GM12878 (cell line): ENCODE data around the gene FAM184B. TPM values are rescaled to one million over a fixed set of nuclear protein-coding genes. Genes with fewer than 3 reads are reported as not detected.

Experiments
- ATAC-seq: fragments of 200-7000 bp; cut with Tn5 transposase; 3 replicates; pipeline ENCODE4 v1.9.1; 2020; ENCODE audit warnings: mild to moderate bottlenecking, moderate library complexity
- BruUV-seq: library from RNA; stranded (reverse); fragments of 400-500 nt; replicated peaks from 2 replicates; lab custom pipeline; 2021; lab: Mats Ljungman, UMichigan
- CTCF ChIA-PET: fragments of 300-600 bp; sonication (Branson Sonifier 250); formaldehyde crosslinking; extraction: SDS; loops from one replicate; lab custom pipeline; 2021; ENCODE audit warnings: inconsistent platforms; lab: Yijun Ruan, JAX
- POLR2A ChIA-PET: fragments of 350-600 bp; formaldehyde crosslinking; extraction: SDS; loops from one replicate; lab custom pipeline; 2021; ENCODE audit warnings: inconsistent platforms; lab: Charles Lee
- RAD21 ChIA-PET: fragments of 300-600 bp; sonication (Branson Sonifier 250); formaldehyde crosslinking; loops from one replicate; lab custom pipeline; 2023; ENCODE audit warnings: antibody characterized with exemption; ENCODE audit not compliant: unreplicated experiment; lab: Charles Lee
- SMC1A ChIA-PET: fragments of 300-600 bp; sonication (Branson Sonifier 250); formaldehyde crosslinking; loops from one replicate; lab custom pipeline; 2023; ENCODE audit not compliant: unreplicated experiment, uncharacterized antibody; lab: Charles Lee
- DNase-seq: peaks from one replicate; pipeline ENCODE4 v3.0.0-alpha.2; 2011; ENCODE audit warnings: low read depth, low spot score
- FAIRE-seq: peaks from 3 replicates; lab custom pipeline; 2011; peaks lifted over from hg19 to GRCh38; lab: Jason Lieb, UNC
- H2AFZ ChIP-seq: 2 replicates; pipeline ENCODE4 v1.6.0; 2011; ENCODE audit warnings: low read depth, low read length, control low read depth; ENCODE audit not compliant: control insufficient read depth
- H3K27ac ChIP-seq: 2 replicates; pipeline ENCODE4 v1.5.1; 2011; ENCODE audit warnings: control low read depth; ENCODE audit not compliant: control insufficient read depth, insufficient read depth
- H3K27me3 ChIP-seq, 2 experiments: replicated peaks in 1 of 2; 2 replicates each; pipeline versions ENCODE4 v1.6.0 to v1.6.1; 2011; ENCODE audit warnings: low read length in 1 of 2; ENCODE audit not compliant: control insufficient read depth in 2 of 2, insufficient read depth in 2 of 2
- H3K36me3 ChIP-seq, 2 experiments: 2 replicates each; pipeline ENCODE4 v1.5.1; 2011; ENCODE audit warnings: low read length in 1 of 2; ENCODE audit not compliant: control insufficient read depth in 2 of 2, insufficient read depth in 2 of 2
- H3K4me1 ChIP-seq: 2 replicates; pipeline ENCODE4 v1.6.1; 2011; ENCODE audit warnings: mild to moderate bottlenecking, low read length, moderate library complexity, mixed read lengths; ENCODE audit not compliant: control insufficient read depth, insufficient read depth
- H3K4me2 ChIP-seq: 2 replicates; pipeline ENCODE4 v1.6.0; 2011; ENCODE audit warnings: control low read depth; ENCODE audit not compliant: control insufficient read depth, insufficient read depth
- H3K4me3 ChIP-seq: fragments of 200-600 bp; sonication (generic); 2 replicates; pipeline ENCODE4 v1.5.1; 2016
- H3K79me2 ChIP-seq: 2 replicates; pipeline ENCODE4 v1.6.0; 2011; ENCODE audit warnings: low read length; ENCODE audit not compliant: control insufficient read depth, insufficient read depth
- H3K9ac ChIP-seq: 2 replicates; pipeline ENCODE4 v1.8.0; 2011; ENCODE audit warnings: low read length, control low read depth, mixed read lengths; ENCODE audit not compliant: control insufficient read depth, insufficient read depth
- H3K9me3 ChIP-seq: replicated peaks from 3 replicates; pipeline ENCODE4 v1.5.1; 2011; ENCODE audit warnings: mild to moderate bottlenecking, low read length; ENCODE audit not compliant: control insufficient read depth, insufficient read depth
- H4K20me1 ChIP-seq: 2 replicates; pipeline ENCODE4 v1.6.0; 2011; ENCODE audit not compliant: control insufficient read depth, insufficient read depth
- CREB1 ChIP-seq: IDR thresholded peaks from 2 replicates; pipeline ENCODE4 v1.6.1; 2012; ENCODE audit warnings: low read depth, mild to moderate bottlenecking, inconsistent platforms
- EGR1 ChIP-seq, 2 experiments: IDR thresholded peaks; 1 replicate in 1 of 2; 2 replicates in 1 of 2; pipeline ENCODE4 v1.6.1; 2011 to 2012; ENCODE audit warnings: low read depth in 2 of 2, low read length in 2 of 2, borderline replicate concordance in 1 of 2, mild to moderate bottlenecking in 1 of 2, moderate library complexity in 1 of 2
- FOS ChIP-seq: IDR thresholded peaks from 3 replicates; pipeline ENCODE4 v1.6.1; 2011; ENCODE audit warnings: borderline replicate concordance; ENCODE audit not compliant: insufficient read length; ENCODE audit errors: extremely low read depth
- FOXK2 ChIP-seq: fragments of 450-650 bp; IDR thresholded peaks from 2 replicates; pipeline ENCODE4 v1.6.1; 2017; ENCODE audit warnings: mild to moderate bottlenecking, moderate library complexity
- FOXM1 ChIP-seq: IDR thresholded peaks from 2 replicates; pipeline ENCODE4 v1.6.1; 2012; ENCODE audit warnings: low read depth, mild to moderate bottlenecking, inconsistent platforms, low read length, moderate library complexity
- HCFC1 ChIP-seq: fragments of 150-350 bp; IDR thresholded peaks from 2 replicates; pipeline ENCODE4 v1.6.1; 2014; ENCODE audit warnings: low read length
- IKZF2 ChIP-seq, 2 experiments: fragments of 450-650 bp; IDR thresholded peaks; 2 replicates each; pipeline ENCODE4 v1.6.1; 2017; ENCODE audit warnings: mild to moderate bottlenecking in 2 of 2, moderate library complexity in 2 of 2
- NFIC ChIP-seq: IDR thresholded peaks from 2 replicates; pipeline ENCODE4 v1.6.1; 2012; ENCODE audit warnings: low read depth, mild to moderate bottlenecking, inconsistent platforms, low read length, moderate library complexity
- PRDM15 ChIP-seq: fragments of 450-650 bp; formaldehyde crosslinking; IDR thresholded peaks from 2 replicates; pipeline ENCODE4 v1.4.0; 2020; ENCODE audit warnings: mild to moderate bottlenecking, moderate library complexity
- RCOR1 ChIP-seq: conservative IDR thresholded peaks from 2 replicates; pipeline ENCODE4 v1.6.1; 2012; ENCODE audit warnings: low read depth, low read length, improper control_type of control experiment
- RELA ChIP-seq: fragments of 450-650 bp; IDR thresholded peaks from 2 replicates; pipeline ENCODE4 v1.8.0; 2014; ENCODE audit warnings: borderline replicate concordance; ENCODE audit not compliant: partially characterized antibody
- SPI1 ChIP-seq: IDR thresholded peaks from 2 replicates; pipeline ENCODE4 v1.6.1; 2011; ENCODE audit warnings: low read depth, mild to moderate bottlenecking, low read length, moderate library complexity, borderline replicate concordance; ENCODE audit not compliant: insufficient read depth
- STAT3 ChIP-seq: IDR thresholded peaks from 2 replicates; pipeline ENCODE4 v1.6.1; 2011; ENCODE audit warnings: low read depth, low read length, improper control_type of control experiment
- YY1 ChIP-seq: IDR thresholded peaks from 2 replicates; pipeline ENCODE4 v1.6.1; 2011; ENCODE audit warnings: low read depth, mild to moderate bottlenecking, low read length
- ZNF384 ChIP-seq: IDR thresholded peaks from 2 replicates; pipeline ENCODE4 v1.6.1; 2012; ENCODE audit warnings: low read depth, mild to moderate bottlenecking, low read length, improper control_type of control experiment, borderline replicate concordance
- WGBS: methylation state at CpG from one replicate; pipeline ENCODE4 v1.1.6; 2016; ENCODE audit warnings: low lambda C conversion rate; ENCODE audit not compliant: insufficient replicate concordance, insufficient coverage; ENCODE audit errors: missing lambda C conversion rate; 5-methylcytosine and 5-hydroxymethylcytosine counted together
- in situ Hi-C: fragments of 300-500 bp; cut with MboI; formaldehyde crosslinking; loops from 9 replicates; pipeline ENCODE4 v1.14.3; 2018; ENCODE audit warnings: mixed read lengths
- intact Hi-C: fragments of 100-400 bp; cut with micrococcal nuclease; formaldehyde crosslinking; loops from one replicate; pipeline ENCODE4 v1.14.2; 2022; ENCODE audit not compliant: unreplicated experiment
- polyA plus RNA-seq, 11 experiments: library from polyadenylated mRNA; depleted of rRNA in 4 of 11; unstranded in 6 of 11; stranded (reverse) in 5 of 11; fragments of >200 nt; fragmentation: Nextera tagmentation in 4 of 11; fragmentation: Illumina TruSeq in 1 of 11; extraction: Ambion mirVana in 4 of 11; extraction: Trizol in 1 of 11; gene quantifications; 1 replicate in 1 of 11; 2 replicates in 10 of 11; pipeline versions ENCODE4 v1.2.1 to v1.2.3, GENCODE V29; 2011 to 2016; ENCODE audit warnings: inconsistent platforms in 2 of 11, missing spikeins in 2 of 11, low read depth in 1 of 11
- total RNA-seq, 4 experiments: library from RNA; depleted of rRNA in 3 of 4; stranded (reverse); fragments of >200 nt in 3 of 4; fragmentation: Illumina TruSeq in 1 of 4; extraction: Trizol in 1 of 4; gene quantifications; 2 replicates each; pipeline versions ENCODE4 v1.2.1 to v1.2.3, GENCODE V29; 2013 to 2021
- TF ChIP-seq, protein P1 (sequence below): fragments of 450-650 bp; IDR thresholded peaks from 2 replicates; pipeline ENCODE4 v1.6.1; 2014; ENCODE audit warnings: mild to moderate bottlenecking

FAM184B gene
- total and polyA plus RNA-seq, 10 of the 15 experiments (the other 5 are each of a cell fraction or from before 2014, with no cell fraction given), result under 0.01 TPM; not detected in 9

GRCh38 chr4:17688011-17688441 is 93.4 kb downstream of the FAM184B start:
- H3K4me3 ChIP-seq, result no peak overlapping the region
- DNase-seq, result no peak
- CTCF ChIA-PET, result no interaction called here
- POLR2A ChIA-PET, result no interaction called here
- TF ChIP-seq FOXM1, result no peak
- TF ChIP-seq RCOR1, result no peak
- no peak for TF ChIP-seq FOS
- TF ChIP-seq EGR1 (IDR thresholded peaks at IDR 0.05; ENCODE audit: borderline replicate concordance in 1 of 2, low read depth in 2 of 2, low read length in 2 of 2), result no peak
- no peak for TF ChIP-seq SPI1
- no peak for TF ChIP-seq PRDM15 (CRISPR knock-in tag)
- no peak for TF ChIP-seq RELA
- TF ChIP-seq ZNF384, result no peak
- no peak for TF ChIP-seq NFIC
- no peak for TF ChIP-seq CREB1
- TF ChIP-seq HCFC1, result no peak
- no peak for TF ChIP-seq FOXK2
- TF ChIP-seq YY1, result no peak
- TF ChIP-seq STAT3, result no peak
- TF ChIP-seq IKZF2 (IDR thresholded peaks at IDR 0.05), result no peak
- TF ChIP-seq, protein P1, sequence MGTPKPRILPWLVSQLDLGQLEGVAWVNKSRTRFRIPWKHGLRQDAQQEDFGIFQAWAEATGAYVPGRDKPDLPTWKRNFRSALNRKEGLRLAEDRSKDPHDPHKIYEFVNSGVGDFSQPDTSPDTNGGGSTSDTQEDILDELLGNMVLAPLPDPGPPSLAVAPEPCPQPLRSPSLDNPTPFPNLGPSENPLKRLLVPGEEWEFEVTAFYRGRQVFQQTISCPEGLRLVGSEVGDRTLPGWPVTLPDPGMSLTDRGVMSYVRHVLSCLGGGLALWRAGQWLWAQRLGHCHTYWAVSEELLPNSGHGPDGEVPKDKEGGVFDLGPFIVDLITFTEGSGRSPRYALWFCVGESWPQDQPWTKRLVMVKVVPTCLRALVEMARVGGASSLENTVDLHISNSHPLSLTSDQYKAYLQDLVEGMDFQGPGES, result no peak
- TF ChIP-seq, all 136 proteins: peak for 0
- no peaks in the 10 kb centered on the region for H4K20me1 ChIP-seq
- H3K4me1 ChIP-seq, result no peaks in the 10 kb centered on the region
- H3K27ac ChIP-seq, result no peak overlapping the region
- H3K36me3 ChIP-seq, result no peaks in the 10 kb centered on the region
- FAIRE-seq (no peak), ATAC-seq (peak; percentile 55)
- H2AFZ ChIP-seq, result no peak overlapping the region
- H3K79me2 ChIP-seq, result no peaks in the 10 kb centered on the region
- SMC1A ChIA-PET, result no interaction called here
- intact Hi-C loops, result no loop called here
- no peak overlapping the region for H3K4me2 ChIP-seq
- no peaks in the 10 kb centered on the region for H3K27me3 ChIP-seq
- RAD21 ChIA-PET, result interaction anchor here (0.7 kb wide), 1 partner anchor 905 kb away, joined by 5 read pairs; no protein-coding TSS in a partner anchor
- in situ Hi-C loops, result no loop called here
- H3K9ac ChIP-seq, result no peak overlapping the region
- H3K9me3 ChIP-seq, result no peaks in the 10 kb centered on the region
- WGBS, result 48% methylated on average over 7 of the region's 9 CpGs
- no TSS peak for BruUV-seq
